GM18511 (cell line): ENCODE results near the gene FZD4.

Experiments used
- ATAC-seq: cut with Tn5 transposase; IDR thresholded peaks from one replicate; pipeline ENCODE4 v1.9.1; 2021; ENCODE audit warnings: mild to moderate bottlenecking, moderate library complexity; ENCODE audit not compliant: unreplicated experiment

Gene FZD4

GRCh38 chr11:86914865-86915519, 40.2 kb downstream of the FZD4 start:
- ATAC-seq: no peak

- no peak for ATAC-seq
Observed at GRCh38 chr11:86912238-86912637, 43.0 kb downstream of the FZD4 start.

GRCh38 chr11:86910592-86910991, 44.6 kb downstream of the FZD4 start:
- ATAC-seq: no peak

- no peak for ATAC-seq
Observed at GRCh38 chr11:86906198-86906597, 49.0 kb downstream of the FZD4 start.

GRCh38 chr11:86905252-86905651, 49.9 kb downstream of the FZD4 start:
- no peak for ATAC-seq

GRCh38 chr11:86904001-86904400, 51.2 kb downstream of the FZD4 start:
- ATAC-seq: no peak

- no peak for ATAC-seq
Observed at GRCh38 chr11:86902345-86902744, 52.9 kb downstream of the FZD4 start.

GRCh38 chr11:86901599-86901998, 53.6 kb downstream of the FZD4 start:
- no peak for ATAC-seq

GRCh38 chr11:86900162-86900561, 55.0 kb downstream of the FZD4 start:
- no peak for ATAC-seq

- no peak for ATAC-seq
Observed at GRCh38 chr11:86898689-86899088, 56.5 kb downstream of the FZD4 start.

GRCh38 chr11:86896441-86896841, 58.8 kb downstream of the FZD4 start:
- ATAC-seq: no peak
